IPS-18a (cell line): ENCODE measurements around the gene TXNRD2.

Experiments
- H3K27ac ChIP-seq: one replicate; pipeline ENCODE4 v1.5.1; 2013; ENCODE audit warnings: low read length
- H3K27me3 ChIP-seq: one replicate; pipeline ENCODE4 v1.6.1; 2013; ENCODE audit warnings: mild to moderate bottlenecking, low read length; ENCODE audit not compliant: control insufficient read depth, insufficient read depth
- H3K36me3 ChIP-seq: one replicate; pipeline ENCODE4 v1.6.1; 2013; ENCODE audit warnings: low read depth, low read length; ENCODE audit not compliant: control insufficient read depth
- H3K4me1 ChIP-seq: one replicate; pipeline ENCODE4 v1.6.1; 2013; ENCODE audit warnings: low read depth, low read length; ENCODE audit not compliant: control insufficient read depth
- H3K4me3 ChIP-seq: one replicate; pipeline ENCODE4 v1.5.1; 2013; ENCODE audit warnings: low read length
- H3K9ac ChIP-seq: one replicate; pipeline ENCODE4 v1.6.1; 2013; ENCODE audit warnings: mild to moderate bottlenecking, low read length, moderate library complexity
- H3K9me3 ChIP-seq: one replicate; pipeline ENCODE4 v1.6.1; 2013; ENCODE audit warnings: low read depth, low read length; ENCODE audit not compliant: control insufficient read depth

The TXNRD2 gene

DNA sequence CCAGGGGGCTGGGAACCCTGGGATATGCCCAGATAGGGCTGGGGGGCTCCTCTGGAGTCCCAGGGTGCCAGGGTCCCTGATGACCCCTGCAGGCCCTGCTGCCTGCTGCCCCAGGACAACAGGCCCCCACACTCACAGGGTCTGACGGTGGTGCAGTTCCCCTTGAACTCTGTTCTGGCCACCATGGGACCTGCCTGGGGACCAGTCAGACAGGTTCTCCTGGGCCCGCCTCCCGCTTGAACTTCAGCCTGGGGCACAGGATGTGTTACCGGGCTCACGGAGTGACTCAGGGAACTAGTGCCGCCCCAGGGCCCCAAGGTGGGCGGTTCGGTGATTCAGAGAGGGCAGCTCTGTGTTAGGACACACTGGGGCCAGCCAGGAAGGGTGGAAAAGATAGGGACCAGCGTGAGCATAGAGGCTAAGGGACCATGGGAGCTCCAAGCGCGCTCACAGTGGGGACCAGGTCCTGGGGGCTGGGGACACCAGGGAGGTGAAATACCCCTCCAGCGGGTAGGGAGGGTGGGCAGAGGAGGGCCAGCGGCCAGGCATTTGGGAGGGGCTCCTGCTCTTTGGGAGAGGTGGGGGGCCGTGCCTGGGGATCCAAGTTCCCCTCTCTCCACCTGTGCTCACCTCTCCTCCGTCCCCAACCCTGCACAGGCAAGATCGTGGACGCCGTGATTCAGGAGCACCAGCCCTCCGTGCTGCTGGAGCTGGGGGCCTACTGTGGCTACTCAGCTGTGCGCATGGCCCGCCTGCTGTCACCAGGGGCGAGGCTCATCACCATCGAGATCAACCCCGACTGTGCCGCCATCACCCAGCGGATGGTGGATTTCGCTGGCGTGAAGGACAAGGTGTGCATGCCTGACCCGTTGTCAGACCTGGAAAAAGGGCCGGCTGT, 21.5 kb upstream of the TXNRD2 start:
- Histone ChIP-seq H3K27me3 (no peaks in the 10 kb centered on the region), H3K9ac (peak overlapping the region; percentile 13), H3K4me3 (peak overlapping the region; percentile 29), H3K9me3 (no peaks in the 10 kb centered on the region), H3K4me1 (peaks cover 14% of the 10 kb centered on the region), H3K36me3 (no peaks in the 10 kb centered on the region), H3K27ac (no peak overlapping the region)

DNA sequence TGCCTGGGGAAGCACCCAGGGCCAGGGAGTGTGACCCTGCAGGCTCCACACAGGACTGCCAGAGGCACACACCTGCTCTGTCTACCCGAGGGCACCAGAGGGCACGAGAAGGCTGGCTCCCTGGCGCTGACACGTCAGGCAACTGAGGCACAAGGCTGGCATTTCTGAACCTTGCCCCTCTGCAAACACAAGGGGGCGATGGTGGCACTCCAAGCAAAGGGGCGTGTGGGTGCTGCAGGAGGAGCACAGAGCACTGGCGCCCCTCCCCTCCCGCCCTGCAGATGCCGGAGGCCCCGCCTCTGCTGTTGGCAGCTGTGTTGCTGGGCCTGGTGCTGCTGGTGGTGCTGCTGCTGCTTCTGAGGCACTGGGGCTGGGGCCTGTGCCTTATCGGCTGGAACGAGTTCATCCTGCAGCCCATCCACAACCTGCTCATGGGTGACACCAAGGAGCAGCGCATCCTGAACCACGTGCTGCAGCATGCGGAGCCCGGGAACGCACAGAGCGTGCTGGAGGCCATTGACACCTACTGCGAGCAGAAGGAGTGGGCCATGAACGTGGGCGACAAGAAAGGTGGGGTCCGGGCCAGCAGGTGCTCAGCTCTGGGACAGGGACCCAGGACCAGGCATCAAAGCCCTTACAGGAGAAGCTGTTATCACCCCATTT, 20.8 kb upstream of the TXNRD2 start:
- Histone ChIP-seq H3K4me3 (peak overlapping the region; percentile 29), H3K9me3 (no peaks in the 10 kb centered on the region), H3K36me3 (no peaks in the 10 kb centered on the region), H3K4me1 (peaks cover 14% of the 10 kb centered on the region), H3K27me3 (no peaks in the 10 kb centered on the region), H3K27ac (no peak overlapping the region), H3K9ac (peak overlapping the region; percentile 13)

DNA sequence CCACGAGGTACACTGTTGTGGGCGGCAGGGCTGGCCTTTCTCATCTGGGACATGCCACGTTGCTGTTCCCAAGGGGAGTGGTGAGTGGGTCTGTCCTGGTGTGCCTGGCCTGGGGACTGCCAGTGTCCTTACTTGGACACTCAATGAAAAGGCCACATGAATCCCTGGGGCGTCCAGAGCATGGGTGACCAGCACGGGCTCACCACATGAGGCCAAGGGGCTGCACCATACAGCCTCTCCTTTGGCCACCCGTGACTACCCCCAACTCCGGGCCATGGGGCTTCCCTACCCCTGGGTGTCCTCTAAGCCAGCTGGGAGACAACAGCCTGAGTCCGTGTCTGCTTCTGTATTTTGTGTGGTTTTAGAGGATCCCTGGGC, 20.2 kb upstream of the TXNRD2 start:
- H3K9me3 ChIP-seq: no peaks in the 10 kb centered on the region
- H3K4me1 ChIP-seq: peaks cover 14% of the 10 kb centered on the region
- no peaks in the 10 kb centered on the region for H3K27me3 ChIP-seq
- no peak overlapping the region for H3K9ac ChIP-seq
- no peaks in the 10 kb centered on the region for H3K36me3 ChIP-seq
- H3K4me3 ChIP-seq: no peak overlapping the region
- H3K27ac ChIP-seq: no peak overlapping the region

DNA sequence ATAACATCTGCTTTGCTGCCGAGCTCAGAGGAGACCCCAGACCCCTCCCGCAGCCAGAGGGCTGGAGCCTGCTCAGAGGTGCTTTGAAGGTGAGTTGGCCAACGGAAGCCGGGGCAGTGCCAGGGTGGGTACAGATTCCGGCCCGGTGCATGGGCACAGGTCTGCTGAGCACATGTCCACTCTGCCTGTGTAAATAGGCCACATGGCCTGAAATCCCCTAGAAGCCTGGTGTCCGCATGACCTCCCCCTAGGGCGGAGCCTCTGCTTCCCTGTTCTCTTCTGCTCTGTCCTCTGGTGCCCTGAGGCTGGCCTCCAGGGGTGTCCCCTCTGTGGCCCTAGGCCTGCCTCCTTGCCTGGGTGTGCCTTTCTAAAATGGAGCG, 19.6 kb upstream of the TXNRD2 start:
- Histone ChIP-seq H3K27ac (no peak overlapping the region), H3K9me3 (no peaks in the 10 kb centered on the region), H3K4me1 (peaks cover 14% of the 10 kb centered on the region), H3K9ac (no peak overlapping the region), H3K36me3 (no peaks in the 10 kb centered on the region), H3K4me3 (no peak overlapping the region), H3K27me3 (no peaks in the 10 kb centered on the region)

DNA sequence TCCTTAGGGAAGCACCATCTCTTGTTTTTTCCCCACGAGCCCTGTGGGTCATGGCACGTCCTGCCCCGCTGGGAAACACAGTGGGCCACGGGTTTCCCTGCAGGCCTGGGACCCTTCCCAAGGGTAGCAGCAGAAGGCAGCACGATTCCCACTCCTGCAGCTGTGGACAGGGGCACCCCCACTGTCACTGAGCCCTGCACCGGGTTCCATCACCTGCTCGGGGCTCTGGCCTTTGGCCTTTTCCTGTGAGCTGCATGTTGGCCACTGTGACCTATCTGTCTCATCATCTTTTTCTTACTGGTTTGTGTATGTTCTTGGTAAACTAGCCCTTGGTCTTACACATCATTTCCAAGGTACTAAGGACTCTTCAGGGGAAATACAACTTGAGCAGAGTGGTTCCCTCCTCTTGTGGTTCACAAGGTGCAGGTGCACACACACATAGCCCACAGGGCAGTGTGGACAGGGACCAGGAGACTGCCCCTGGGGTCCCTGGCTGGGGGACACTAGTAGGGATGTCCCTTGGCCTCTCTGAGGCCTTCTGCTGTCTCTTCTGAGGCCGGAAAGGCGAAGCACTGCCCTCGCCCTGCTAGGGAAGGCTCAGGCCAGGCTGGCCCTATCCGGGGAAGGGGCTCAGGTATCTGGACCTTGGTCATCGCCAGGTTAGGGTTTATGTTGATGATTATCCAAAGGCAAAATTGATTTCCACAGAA, 19.0 kb upstream of the TXNRD2 start:
- Histone ChIP-seq H3K27ac (no peak overlapping the region), H3K27me3 (no peaks in the 10 kb centered on the region), H3K9me3 (no peaks in the 10 kb centered on the region), H3K36me3 (no peaks in the 10 kb centered on the region), H3K9ac (no peak overlapping the region), H3K4me1 (peaks cover 14% of the 10 kb centered on the region), H3K4me3 (no peak overlapping the region)

DNA sequence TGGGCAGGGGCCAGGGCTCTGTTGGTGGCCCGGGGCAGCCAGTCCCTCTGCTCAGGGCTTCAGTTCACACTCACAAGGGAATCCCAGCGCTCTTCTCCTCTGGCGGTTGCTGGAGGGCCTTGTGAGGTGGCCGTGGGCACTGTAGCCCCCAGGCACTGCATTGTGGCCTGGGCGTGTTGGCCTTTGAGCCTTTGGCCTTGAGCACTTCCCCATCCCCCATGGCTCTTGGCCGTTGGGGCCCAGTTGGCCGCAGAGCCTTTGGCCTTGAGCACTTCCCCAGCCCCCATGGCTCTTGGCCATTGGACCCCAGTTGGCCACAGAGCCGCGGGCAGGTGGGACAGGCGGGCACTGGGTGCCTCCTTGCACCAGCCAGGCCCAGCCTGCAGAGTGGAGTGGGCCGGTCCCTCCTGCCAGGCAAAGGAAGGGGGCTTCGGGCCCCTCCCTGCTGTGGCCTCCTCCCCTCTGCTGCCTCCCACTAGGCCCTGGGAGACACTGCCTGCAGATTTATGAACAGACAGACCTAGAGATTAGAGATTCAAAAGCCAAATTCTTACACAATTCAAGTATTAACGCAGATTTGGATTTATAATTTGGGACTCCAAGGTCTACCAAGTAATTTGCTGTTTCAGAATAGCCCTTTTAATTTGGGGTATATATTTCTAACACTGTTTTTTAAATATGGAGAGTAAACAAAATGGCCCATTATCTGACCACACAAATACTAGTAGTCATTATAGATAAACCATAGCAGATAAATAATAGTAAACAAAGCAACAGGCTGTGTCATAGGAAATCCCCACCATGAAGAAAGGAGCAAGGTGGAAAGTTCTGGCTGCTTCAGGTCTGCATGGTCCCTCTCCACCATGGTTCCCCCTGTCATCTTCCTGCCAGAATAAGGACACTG, 18.2 kb upstream of the TXNRD2 start:
- Histone ChIP-seq H3K4me1 (peaks cover 14% of the 10 kb centered on the region), H3K9ac (no peak overlapping the region), H3K4me3 (peak overlapping the region; percentile 70), H3K9me3 (no peaks in the 10 kb centered on the region), H3K36me3 (no peaks in the 10 kb centered on the region), H3K27me3 (no peaks in the 10 kb centered on the region), H3K27ac (no peak overlapping the region)

DNA sequence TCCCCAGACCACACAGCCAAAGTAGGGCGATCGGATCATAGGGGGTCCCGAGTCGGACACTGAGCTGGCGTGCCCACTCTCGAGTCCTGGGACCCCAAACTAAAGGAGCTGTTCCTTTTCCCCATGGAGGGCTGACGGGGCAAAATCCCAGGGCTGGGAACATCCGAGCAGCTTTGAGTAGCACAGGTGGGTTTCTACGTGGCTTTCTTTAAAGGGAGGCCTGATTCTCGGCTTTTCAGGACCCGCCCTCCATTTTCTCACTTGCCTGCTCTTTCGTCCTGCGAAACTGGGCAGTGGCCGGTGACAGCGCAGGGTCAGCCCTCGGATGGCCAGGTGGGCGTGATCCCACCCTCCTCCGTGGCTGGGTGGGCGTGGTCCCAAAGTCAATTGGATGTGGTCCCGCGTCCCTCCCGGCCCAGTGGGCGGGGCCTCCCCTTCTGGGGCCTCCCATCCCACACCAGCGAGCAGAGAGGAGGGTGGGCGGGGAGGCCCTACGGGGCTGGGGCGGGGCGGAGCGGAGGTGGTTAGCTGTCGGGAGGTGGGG, 17.5 kb upstream of the TXNRD2 start:
- Histone ChIP-seq H3K27ac (no peak overlapping the region), H3K4me1 (peaks cover 14% of the 10 kb centered on the region), H3K27me3 (no peaks in the 10 kb centered on the region), H3K4me3 (peak overlapping the region; percentile 70), H3K9me3 (no peaks in the 10 kb centered on the region), H3K9ac (peak overlapping the region; percentile 9), H3K36me3 (no peaks in the 10 kb centered on the region)

DNA sequence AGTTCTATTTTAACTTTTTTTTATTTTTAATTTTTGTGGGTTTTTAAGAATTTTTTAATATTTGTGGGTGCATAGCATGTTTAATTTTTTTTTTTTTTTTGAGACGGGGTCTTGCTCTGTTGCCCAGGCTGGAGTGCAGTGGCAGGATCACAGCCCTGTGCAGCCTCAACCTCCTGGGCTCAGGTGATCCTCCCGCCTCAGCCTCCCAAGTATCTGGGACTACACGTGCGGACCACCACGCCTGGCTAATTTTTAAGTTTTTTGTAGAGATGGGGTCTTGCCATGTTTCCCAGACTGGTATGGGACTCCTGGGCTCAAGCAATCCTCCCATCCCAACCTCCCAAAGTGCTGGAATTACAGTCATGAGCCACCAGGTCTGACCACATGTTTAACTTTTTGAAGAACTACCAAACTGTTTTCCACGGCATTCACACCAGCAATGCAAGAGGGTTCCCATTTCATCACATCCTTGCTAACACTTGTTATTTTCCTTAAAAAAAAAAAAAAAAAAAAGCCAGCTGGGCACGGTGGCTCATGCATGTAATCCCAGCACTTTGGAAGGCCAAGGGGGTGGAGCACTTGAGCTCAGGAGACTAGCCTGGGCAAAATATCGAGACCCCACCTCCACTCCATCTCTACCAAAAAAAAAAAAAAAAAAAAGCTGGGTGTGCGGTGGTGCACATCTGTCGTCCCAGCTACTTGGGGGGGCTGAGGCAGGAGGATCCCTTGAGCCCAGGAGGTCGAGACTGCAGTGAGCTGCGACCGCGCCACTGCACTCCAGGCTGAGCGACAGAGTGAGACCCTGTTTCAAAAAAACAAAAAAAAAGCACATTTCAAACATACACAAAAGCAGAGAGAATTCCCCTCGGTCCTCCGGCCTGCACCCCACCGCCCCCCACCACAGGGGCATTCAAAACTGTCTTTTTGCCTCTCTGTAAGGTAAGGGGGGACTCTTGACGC, 16.7 kb upstream of the TXNRD2 start:
- no peak overlapping the region for H3K27ac ChIP-seq
- H3K9ac ChIP-seq: peak overlapping the region; percentile 9
- no peaks in the 10 kb centered on the region for H3K27me3 ChIP-seq
- no peaks in the 10 kb centered on the region for H3K36me3 ChIP-seq
- no peaks in the 10 kb centered on the region for H3K9me3 ChIP-seq
- peak overlapping the region; percentile 70 for H3K4me3 ChIP-seq
- peaks cover 14% of the 10 kb centered on the region for H3K4me1 ChIP-seq

DNA sequence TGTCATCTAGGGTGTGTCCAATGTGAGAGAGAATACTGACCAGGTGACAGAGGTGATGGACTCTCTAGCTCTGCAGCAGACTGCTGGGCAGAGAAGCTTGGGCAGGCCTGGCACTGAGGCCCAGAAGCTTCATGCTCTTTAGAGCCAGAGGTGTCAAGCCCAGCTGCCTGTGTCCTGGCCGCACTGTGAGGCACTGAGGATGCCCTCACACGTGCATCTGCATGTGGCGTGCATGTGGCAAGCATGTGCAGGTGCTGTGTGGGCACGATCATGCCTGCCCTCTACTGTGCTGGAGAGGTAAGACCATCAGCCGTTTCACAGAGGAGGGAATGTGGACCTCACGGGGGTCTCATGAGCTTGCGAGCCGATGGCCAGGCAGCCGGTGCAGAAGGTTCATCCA, 15.8 kb upstream of the TXNRD2 start:
- peaks cover 8% of the 10 kb centered on the region for H3K4me1 ChIP-seq
- no peaks in the 10 kb centered on the region for H3K9me3 ChIP-seq

More for the DNA sequence above, 15.8 kb upstream of the TXNRD2 start:
- H3K27ac ChIP-seq: no peak overlapping the region
- H3K36me3 ChIP-seq: no peaks in the 10 kb centered on the region
- H3K9ac ChIP-seq: no peak overlapping the region
- no peaks in the 10 kb centered on the region for H3K27me3 ChIP-seq
- H3K4me3 ChIP-seq: no peak overlapping the region
